HG03521 (cell line): ENCODE measurements around the gene PRR19.
"Not testable (repeated sequence)": the region's sequence is repeated elsewhere in the genome, so short reads cannot be mapped to it uniquely, and the experiment has no call there.

ENCODE experiments used
- ATAC-seq: cut with Tn5 transposase; IDR thresholded peaks from one replicate; pipeline ENCODE4 v1.9.1; 2021; ENCODE audit warnings: mild to moderate bottlenecking, moderate library complexity; ENCODE audit not compliant: unreplicated experiment

Gene PRR19

GRCh38 chr19:42324655-42325307, 22.8 kb downstream of the PRR19 start:
- ATAC-seq, result no peak

- ATAC-seq, result peak; percentile 87
These were observed 23.5 kb downstream of the PRR19 start, which contains the start of gene MEGF8 for GRCh38 chr19:42325308-42325895. TSS of gene MEGF8 (plus strand) at chr19:42325635. CDS start at chr19:42326244, 609 bp downstream.

- ATAC-seq, result peak; percentile 6
These were observed 24.2 kb downstream of the PRR19 start for GRCh38 chr19:42325896-42326771.

GRCh38 chr19:42326969-42327368, 25.0 kb downstream of the PRR19 start:
- ATAC-seq, result no peak

GRCh38 chr19:42327381-42327780, 25.4 kb downstream of the PRR19 start:
- ATAC-seq, result no peak

- ATAC-seq, result no peak
These were observed 26.2 kb downstream of the PRR19 start for GRCh38 chr19:42328106-42328505.

- ATAC-seq, result no peak
These were observed 26.9 kb downstream of the PRR19 start for GRCh38 chr19:42328854-42329253.

GRCh38 chr19:42330241-42330711, 28.3 kb downstream of the PRR19 start:
- ATAC-seq, result no peak

- ATAC-seq, result not testable (repeated sequence)
These were observed 29.4 kb downstream of the PRR19 start for GRCh38 chr19:42331333-42331732.

GRCh38 chr19:42332059-42332458, 30.1 kb downstream of the PRR19 start:
- ATAC-seq, result no peak

GRCh38 chr19:42333018-42333417, 31.1 kb downstream of the PRR19 start:
- ATAC-seq, result no peak

GRCh38 chr19:42333975-42334696, 32.2 kb downstream of the PRR19 start:
- ATAC-seq, result no peak

GRCh38 chr19:42334697-42335373, 32.9 kb downstream of the PRR19 start:
- no peak for ATAC-seq

GRCh38 chr19:42335374-42335936, 33.5 kb downstream of the PRR19 start:
- no peak for ATAC-seq

- no peak for ATAC-seq
These were observed 34.0 kb downstream of the PRR19 start for GRCh38 chr19:42335971-42336370.

- ATAC-seq, result not testable (repeated sequence)
These were observed 37.4 kb downstream of the PRR19 start for GRCh38 chr19:42339126-42339860.

GRCh38 chr19:42339922-42340321, 38.0 kb downstream of the PRR19 start:
- not testable (repeated sequence) for ATAC-seq

GRCh38 chr19:42343344-42344110, 41.6 kb downstream of the PRR19 start:
- no peak for ATAC-seq
